Activated T-cell treated with anti-CD3 and anti-CD28 coated beads, Interleukin-2, amount 50 U/mL, for 48 hours (primary cell): ENCODE results near the gene SLC7A6OS.
A peak's percentile ranks its signal among the peaks of the same experiment; 100 is the strongest.

ENCODE experiments used
- DNase-seq, 2 experiments: peaks; one replicate each; pipeline ENCODE4 v3.0.0-alpha.2; 2020

Gene SLC7A6OS

DNA sequence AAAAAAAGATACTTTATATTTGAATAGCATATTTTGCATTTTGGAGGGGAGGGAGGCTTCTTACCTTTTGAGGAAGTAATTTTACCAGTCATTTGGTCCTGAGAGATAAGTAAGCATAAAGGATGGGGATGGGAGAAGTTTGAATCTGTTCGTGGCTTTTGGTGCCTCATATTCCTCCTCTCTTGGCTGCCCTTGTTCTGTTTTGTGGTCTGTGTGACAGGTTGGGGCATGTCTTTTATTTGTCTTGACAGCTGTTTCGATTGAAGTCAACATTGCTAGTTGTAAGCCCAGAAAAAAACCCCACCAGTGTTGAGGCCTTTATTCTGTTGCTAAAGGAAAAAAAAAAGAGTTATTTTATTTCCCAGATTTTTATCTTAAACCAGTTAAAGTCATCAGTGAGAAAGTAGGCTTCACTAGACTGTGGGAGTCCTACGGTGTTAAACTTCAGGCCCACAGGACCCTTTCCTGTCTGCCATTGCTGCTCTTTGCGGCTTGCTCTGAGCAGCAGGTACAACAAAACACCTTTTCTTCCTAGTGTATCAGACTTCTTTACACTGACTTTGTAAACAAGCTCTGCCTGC is 35.0 kb downstream of the SLC7A6OS start:
- DNase-seq = no peak

DNA sequence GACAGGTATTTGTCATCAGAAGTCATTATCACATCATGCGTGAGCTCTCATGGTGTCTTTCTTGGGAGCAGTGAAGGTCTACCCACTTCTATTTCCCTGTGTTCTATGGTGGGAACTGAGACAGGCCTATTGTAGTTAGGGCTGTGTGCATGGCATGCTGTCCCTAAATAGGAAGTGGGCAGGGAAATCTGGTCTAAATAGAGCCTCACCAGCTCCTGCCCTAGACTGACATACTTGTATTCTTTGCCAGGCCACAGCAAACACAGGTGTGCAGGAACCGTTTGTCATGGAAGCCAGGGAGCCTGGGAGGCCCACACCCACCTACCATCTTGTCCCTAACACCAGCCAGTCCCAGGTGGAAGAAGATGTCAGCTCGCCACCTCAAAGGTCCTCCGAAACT is 36.3 kb downstream of the SLC7A6OS start:
- DNase-seq = no peak

DNA sequence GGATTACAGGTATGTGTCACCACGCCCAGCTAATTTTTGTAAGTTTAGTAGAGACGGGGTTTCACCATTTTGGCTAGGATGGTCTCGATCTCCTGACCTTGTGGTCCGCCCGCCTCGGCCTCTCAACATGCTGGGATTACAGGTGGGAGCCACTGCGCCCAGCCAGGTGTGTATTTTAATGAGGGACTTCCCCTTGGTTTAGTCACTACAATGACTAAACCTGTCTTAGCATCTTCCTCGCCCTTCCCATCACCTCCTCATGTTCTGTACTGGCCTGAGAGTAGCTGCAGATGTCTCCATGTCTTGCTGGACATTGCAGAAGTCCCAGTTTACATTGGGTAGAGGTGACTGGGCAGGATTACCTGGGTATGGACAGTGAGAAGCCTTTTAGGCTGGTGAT is 36.9 kb downstream of the SLC7A6OS start:
- no peak for DNase-seq

DNA sequence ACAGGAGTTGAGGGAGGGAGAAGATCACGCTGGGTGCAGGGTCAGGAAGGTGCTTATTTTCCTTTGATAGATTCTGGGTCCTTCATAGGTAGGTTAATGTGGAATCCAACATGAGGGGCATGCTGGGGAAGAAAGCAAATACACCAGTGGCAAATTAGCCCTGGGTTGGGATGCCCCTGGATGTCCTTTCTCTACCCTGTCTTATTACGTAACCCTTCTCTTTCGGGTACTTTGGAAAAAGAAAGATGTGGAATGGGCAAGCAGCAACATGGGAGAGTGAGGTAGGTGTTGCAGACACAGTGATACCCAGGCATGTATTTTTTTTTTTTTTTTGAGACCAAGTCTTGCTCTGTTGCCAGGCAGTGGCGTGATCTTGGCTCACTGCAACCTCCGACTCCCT is 37.3 kb downstream of the SLC7A6OS start:
- DNase-seq = no peak

DNA sequence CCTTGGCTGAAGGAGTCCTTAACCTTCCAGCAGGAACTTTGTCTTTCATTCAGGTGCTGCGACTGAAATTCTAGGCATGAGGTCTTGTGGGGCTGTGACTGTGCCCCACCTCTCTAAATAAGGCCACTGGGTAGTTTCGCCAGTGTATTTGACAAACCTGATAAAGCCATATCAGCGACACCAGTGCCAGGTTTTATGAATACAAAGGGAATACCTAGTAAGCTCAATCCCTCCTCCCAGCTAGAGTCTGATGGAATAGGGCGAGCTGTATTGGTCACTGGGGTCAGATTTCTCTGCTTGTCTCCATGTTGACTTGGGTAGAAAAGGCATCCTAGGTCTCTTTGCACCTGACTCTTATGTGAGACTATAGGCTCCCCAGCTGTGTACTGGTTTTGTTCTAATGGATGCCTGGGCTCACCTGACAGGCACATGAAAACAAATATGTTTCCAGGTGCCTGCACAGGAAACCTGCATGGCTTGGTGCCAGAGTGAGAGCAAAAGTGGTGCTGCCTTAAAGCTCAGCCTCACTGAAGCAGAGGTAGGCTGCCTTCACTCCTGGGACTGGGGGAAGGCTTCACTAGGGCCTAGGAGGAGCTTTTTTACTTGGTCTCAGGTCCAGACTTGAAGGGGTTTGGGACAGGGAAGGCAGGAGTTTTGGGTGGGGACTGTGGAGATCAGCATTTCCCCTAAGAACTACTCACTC is 38.1 kb downstream of the SLC7A6OS start:
- DNase-seq = peak in 1 of 2 experiments; percentile 48

DNA sequence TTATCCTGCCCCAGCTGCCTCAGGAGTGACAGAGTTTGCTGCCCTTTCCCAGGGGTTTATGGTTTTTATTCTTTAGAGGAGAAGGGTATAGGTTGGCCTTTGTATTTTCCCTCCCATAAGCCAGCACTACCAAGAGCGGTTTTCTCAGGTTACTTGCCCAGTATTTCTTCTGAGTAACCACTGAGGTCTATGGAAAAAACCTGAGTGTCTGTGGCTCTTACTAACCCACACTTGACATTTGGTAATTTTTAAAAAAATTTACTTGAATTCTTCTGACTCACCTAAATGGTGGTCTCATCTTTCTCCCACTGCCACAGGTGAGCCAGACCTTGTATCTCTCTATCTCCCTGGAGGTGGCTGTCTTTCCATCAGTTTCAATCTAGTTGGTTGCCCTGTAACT is 40.4 kb downstream of the SLC7A6OS start:
- DNase-seq = no peak

DNA sequence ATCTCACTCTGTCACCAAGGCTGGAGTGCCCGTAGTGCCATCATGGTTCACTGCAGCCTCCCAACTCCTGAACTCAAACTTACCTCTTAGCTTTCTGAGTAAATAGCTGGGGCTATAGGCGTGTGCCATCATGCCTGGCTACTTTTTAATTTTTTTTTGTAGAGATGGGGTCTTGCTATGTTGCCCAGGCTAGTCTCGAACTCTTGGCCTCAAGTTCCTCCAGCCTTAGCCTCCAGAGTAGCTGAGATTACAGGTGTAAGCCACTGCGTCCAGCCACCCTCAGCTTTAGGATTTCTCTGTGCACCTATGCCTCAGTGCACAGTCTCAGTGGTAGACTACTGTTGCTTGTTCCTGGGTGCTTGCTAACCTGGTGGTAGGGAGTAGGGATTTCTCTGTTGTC is 41.0 kb downstream of the SLC7A6OS start:
- no peak for DNase-seq

DNA sequence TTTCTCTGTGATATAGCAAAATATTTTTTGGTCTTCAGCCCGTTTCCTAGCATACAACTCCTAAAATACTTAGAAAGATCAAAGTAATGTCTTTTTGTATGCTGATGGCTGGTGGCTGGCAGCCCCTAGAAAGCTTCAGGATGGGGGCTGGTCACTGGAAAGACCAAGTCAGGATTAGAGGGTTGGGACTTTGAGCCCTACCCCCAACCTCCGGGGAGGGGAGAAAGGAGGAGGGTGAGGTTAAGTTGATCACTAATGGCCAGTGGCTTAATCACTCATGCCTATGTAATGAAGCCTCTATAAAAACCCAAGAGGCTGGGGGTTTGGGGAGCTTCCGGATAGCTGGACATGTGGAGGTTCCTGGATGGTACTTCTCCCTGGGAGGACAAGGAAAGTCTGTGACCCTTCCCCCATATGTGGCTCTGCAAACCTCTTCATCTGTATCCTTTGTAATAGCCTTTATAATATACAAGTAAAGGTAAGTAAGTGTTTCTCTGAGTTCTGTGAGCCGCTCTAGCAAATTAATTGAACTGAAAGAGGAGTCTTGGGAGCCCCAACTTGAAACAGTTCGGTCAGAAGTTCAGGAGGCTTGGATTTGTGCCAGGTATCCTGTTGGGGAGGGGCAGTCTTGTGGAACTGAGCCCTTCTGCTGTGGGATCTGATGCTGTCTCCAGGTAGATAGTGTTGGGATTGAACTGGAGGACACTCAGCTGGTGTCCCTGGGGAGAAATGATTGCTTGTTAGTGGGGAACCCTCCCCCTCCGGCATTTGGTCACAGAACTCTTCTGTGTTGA is 42.9 kb downstream of the SLC7A6OS start:
- DNase-seq = no peak

DNA sequence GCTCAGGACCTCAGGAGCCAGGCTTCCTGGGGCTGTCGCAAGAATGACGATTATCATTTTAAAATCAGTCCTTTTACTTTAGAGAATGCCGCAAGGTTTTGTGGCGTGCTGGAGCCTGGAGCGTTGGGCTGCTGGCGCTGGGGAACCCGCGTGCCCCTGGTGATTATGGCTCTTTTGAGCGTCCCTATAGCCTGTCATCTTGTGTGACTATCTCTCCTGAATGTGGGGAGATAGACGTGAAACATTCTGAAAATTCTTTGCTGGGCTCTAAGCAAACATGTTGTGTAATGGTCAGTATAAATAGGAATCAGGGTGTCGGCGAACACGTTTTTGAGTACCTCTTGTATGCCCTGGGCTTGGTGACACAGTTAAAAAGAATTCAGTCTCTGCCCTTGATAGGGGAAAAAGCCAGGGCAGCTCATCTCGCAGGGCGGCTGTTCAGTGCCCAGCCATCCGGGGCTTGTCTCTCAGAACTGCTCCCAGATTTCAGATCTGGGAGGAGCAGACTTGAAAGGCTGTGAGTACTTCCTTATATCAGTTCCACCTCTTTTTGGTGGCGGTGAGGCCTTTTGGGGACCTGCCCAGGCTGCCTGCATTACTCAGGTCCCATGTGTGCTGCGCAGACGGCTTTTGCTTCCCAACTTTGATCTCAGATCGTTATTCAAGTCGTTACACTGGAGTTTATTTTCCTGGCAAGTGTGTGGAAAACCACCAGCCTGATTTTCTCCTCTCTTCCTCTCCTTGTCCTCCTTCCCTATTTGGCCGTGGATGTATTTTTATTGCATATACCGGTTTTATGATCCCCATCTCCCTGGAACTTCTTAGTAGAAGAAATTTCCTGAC is 45.4 kb downstream of the SLC7A6OS start:
- DNase-seq = peak; percentile 61 to 65

DNA sequence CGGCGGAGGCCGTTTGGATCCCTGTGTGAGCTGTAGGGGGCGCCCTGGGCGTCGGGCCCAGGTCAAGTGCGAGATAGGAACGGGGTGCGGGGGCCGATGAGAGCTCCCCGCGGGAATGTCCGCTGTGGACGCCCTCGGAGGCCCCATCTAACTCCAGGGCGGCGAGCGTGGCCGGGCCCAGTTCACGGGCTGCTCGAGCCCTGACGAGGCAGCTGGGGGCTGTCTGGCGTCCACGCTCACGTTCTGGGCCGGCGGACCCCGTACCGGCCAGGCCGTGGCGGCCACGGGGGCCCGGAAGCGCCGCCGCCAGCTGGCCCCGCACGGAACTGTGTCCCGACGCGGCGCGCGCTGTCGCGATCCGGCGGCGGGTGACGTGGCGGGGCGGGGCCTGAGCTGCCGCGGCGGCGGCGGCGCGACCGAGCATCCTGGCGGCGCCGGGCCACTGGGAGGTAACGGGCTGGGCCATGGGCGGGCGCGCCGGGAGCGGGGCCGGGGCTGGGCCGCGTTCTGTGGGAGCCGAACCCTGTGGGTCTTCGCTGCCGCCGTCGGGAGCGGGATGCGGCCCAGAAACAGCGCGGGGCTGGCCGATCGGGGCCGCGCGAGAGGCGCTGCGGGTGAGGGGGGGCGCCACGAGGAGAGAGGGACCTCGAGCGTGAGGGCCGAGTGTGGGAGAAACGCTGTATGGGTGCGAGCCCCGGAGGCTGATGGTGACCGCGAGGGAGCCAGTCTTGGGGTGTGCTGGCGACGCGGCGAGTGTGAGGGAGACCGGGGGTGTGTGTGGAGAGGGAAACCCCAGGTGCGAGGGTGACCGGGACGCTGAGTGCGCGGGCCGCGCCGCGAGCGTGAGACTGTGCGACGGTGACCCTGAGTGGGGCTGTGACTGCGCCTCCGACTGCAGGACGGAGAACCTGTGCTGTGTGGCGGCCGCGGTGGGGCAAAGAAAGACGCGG is 46.3 kb downstream of the SLC7A6OS start, which contains the start of gene SLC7A6:
Gene SLC7A6 (plus strand): TSS at position 399 of the 950 bp plus-strand sequence. CDS start 10,201 bp downstream, outside the sequence.
- DNase-seq = peak; percentile 92 to 94

DNA sequence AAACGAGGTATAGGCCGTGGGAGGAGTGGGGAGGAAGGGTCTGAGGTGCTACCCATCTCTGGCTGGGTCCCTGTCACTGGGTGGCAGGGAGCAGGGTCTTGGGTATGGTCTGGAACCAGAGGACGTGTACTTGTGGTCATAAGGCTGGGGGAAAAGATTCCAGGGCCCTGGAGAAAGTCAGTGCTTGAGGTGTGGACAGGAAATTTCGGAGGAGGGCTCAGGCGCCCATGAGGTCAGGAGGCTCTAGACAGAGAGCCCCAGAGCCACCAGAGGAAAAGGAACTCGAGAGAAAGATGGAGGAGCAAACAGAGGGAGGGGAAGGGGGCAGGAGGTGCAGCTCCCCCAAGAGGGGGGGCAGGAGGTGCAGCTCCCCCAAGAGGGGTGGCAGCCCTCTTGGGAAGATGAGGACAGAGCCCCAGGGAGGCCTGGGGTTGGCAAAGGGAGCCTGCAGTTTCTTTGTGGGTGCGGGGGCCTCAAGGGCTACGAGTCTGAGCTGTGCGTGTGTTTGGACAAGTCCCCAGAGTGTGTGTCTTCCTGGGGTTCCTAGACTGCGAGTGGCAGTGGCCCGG is 47.1 kb downstream of the SLC7A6OS start:
- DNase-seq = no peak

DNA sequence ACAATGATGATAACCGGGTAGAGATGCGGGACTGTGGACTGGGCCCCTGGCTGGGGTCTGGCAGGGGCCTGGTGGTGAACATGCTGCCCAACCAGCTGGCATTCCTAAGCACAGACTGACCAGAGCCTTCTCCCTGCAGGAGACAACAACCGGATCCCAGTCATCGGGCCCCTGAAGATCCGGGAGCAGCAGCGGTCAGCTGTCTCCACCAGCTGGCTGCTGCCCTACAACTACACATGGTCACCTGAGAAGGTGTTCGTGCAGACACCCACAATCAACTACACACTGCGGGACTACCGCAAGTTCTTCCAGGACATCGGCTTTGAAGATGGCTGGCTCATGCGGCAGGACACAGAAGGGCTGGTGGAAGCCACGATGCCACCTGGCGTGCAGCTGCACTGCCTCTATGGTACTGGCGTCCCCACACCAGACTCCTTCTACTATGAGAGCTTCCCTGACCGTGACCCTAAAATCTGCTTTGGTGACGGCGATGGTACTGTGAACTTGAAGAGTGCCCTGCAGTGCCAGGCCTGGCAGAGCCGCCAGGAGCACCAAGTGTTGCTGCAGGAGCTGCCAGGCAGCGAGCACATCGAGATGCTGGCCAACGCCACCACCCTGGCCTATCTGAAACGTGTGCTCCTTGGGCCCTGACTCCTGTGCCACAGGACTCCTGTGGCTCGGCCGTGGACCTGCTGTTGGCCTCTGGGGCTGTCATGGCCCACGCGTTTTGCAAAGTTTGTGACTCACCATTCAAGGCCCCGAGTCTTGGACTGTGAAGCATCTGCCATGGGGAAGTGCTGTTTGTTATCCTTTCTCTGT is 51.5 kb downstream of the SLC7A6OS start:
- DNase-seq = no peak

DNA sequence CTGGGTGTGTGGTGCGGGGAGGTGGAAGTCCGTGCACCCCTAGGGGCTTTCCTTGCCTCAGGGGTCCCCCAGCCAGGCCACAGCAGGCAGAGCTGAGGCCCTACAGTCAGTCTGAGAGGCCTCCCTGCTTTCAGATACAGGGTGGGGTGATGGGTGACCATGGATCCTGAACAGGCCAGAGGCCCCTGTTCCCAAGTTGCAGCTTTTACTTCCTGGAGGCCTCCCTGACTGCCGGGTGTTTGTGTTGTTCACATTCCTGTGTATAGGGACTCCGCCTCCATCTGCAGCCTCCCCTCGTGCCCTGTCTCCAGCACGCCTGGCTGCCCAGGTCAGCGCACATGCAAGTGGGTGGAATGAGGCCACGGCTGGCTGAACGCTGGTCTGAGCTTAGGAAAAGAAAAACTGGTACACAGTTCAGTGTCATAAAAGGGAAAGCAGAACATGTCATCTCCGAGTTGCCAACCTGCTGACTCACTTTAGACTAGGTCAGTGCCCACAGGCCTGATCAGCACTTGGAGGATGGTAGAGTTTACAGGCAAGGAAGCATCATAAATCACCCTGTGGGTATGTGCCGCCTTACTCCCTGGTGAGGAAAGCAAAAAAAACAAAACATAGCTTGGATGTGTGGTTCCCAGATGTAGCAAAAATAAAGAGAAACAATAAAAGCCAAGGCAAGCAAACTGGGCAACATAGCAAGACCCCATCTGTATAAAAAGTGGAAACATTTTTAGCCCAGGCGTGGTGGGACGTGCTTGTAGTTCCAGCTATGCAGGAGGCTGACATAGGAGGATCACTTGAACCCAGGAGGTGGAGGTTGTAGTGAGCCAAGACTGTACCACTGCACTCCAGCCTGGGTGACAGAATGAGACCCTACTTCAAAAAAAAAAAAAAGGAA is 52.6 kb downstream of the SLC7A6OS start:
- no peak for DNase-seq

DNA sequence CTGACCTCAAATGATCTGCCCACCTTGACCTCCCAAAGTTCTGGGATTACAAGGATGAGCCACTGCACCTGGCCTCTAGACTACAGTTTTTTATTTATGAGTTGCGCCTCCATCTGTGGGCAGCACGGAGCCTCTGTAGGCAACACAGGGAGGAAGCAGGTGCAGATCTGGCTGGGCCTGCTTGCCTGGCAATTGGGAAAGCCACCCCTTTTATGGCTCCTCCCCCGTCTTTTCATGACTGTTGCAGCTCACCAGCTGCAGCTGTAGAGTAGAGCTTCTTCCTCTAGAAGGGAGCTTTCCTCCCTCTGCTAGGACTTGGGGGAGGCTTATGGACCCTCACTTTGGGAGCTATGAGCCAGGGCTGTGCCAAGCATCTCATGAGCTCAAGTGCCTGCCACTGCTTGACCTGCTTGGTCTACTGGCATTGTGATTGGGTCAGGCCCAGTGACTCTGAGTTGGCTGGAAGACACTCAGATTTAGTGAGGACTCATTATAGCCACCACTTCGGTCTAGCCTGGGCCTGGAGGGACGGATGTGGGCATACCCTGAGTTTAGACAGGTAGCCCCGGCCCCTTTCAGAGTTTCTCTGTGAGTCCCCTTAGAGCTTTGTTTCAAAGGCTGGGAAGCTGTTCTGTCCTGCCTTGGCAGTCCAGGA is 53.4 kb downstream of the SLC7A6OS start:
- DNase-seq = no peak

DNA sequence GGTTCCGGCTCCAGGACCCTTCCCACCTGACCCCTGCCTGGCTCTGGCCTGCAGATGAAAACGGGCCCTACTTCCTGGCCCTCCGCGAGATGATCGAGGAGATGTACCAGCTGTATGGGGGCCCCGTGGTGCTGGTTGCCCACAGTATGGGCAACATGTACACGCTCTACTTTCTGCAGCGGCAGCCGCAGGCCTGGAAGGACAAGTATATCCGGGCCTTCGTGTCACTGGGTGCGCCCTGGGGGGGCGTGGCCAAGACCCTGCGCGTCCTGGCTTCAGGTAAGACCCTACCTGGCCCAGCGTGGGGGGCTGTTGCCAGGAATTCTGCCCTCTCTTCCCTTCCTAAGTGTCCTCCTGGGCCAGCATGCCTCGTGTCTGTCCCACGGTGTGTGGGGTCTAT is 55.0 kb downstream of the SLC7A6OS start:
- DNase-seq = no peak

DNA sequence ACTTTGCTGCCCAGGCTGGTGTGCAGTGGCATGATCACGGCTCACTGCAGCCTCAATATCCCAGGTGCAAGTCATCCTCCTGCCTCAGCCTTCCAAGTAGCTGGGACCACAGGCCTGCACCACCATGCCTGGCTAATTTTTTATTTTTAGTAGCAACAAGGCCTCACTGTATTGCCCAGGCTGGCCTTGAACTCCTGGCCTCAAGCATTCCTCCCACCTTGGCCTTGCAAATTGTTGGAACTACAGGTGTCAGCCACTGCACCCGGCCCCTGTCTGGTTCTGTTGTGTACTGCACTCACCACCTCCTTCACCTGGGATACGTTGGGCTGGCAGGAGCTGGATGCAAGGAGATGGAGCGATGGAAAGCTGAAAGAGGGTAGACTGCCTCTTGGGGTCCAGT is 57.0 kb downstream of the SLC7A6OS start:
- DNase-seq = no peak

DNA sequence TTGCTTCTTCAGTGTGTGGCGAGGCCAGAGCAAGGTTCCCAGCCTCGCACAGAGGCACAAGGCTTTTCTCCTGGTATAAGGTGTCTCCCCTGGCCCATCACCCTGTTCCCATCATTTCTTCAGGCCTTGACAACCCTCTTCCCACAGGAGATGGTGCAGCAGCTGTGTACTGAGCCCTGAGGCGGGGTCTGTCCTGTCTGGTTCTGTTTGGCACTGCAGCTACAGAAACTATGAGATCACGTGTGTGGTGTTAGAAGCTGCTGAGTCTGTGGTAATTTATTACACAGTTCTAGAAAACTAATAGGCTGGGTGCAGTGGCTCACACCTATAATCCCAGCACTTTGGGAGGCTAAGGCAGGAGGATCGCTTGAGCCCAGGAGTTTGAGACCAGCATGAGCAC is 58.4 kb downstream of the SLC7A6OS start:
- DNase-seq = no peak

DNA sequence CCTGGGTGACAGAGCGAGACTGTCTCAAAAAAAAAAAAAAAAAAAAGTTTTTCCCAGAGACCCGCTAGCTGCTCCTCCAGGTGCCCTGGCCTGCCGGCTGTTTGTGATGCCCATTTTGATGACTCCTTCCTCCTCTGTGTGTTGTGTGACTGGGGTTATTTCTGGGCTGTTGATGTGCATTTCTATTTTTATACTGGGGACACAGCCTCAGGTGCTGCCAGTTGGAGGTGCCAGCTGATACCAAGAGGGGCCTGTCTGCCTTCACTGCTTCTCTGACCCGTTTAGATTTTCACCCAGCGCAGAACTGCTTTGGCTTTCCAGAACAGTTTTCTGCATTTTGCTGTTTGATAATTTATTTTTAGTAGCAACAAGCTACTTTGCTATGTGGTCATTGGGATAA is 58.9 kb downstream of the SLC7A6OS start:
- no peak for DNase-seq

DNA sequence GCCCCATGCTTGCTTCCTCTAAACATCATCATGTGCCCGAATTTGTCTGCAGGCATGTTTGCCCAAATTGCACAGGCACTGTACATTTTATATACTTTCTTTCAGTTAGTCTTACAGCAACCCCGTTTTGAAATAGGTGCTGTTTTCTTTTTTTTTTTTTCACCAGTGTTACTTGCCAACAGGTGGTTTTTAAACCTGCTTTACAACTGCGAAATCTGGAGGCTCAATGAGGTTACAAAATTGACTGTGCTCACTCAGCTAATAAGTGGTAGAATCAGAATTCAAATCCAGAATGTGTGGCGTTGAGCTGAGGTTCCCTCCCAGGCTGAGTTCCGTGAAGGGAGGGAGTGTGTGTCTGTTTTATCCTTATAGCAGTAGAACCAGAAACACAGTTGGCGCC is 59.8 kb downstream of the SLC7A6OS start:
- no peak for DNase-seq
